Fibroblast of skin of left biceps (primary cell): ENCODE data around the gene B3GALT6.
A peak's percentile ranks its signal among the peaks of the same experiment; 100 is the strongest.

Experiments
- DNase-seq, 2 experiments: peaks; one replicate each; pipeline ENCODE4 v3.0.0-alpha.2; 2013; ENCODE audit warnings: low read depth in 2 of 2

B3GALT6 gene

DNA sequence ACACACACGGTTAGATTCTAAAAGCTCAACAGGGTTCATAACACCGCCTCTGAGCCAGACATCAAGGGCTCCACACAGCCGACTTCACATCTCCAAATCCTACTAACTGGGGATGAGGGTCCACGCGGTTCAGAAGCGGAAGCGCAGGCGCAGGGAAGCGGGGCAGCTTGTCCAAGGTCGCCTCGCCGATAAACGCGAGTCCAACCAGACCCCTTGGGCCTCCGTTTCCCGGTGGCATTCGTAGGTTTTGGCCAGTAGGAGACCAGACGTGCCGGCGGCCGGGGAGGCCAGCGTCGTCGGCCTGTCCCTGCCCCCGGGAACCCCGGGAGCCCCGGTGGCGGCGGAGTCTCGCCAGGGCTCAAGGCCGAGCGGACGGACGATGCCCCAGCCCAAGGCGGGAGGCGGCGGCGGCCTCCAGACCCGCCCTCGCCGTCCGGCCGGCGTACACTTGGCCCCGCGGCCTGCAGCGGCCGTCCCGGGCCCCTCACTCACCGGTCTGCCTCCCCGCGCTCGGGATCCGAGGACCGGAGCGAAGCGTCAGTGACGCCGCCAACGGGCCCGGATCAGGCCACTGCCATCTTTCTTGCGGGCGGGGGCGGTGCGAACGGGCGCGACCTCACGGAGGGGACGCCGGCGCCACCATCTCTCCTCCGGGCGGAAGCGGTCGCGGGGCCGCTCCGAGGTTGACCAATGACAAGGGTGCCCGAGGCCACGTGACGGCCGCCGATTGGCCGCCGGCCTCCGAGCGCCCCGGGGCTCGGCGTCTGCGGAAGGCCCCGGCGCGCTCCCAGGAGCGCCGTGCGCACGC is 433 bp upstream of the B3GALT6 start, which contains the start of gene SDF4:
SDF4 (minus strand) TSS at position 602 of the 808 bp plus-strand sequence. CDS start 3,229 bp downstream, outside the sequence.
- peak; percentile 93 for DNase-seq

DNA sequence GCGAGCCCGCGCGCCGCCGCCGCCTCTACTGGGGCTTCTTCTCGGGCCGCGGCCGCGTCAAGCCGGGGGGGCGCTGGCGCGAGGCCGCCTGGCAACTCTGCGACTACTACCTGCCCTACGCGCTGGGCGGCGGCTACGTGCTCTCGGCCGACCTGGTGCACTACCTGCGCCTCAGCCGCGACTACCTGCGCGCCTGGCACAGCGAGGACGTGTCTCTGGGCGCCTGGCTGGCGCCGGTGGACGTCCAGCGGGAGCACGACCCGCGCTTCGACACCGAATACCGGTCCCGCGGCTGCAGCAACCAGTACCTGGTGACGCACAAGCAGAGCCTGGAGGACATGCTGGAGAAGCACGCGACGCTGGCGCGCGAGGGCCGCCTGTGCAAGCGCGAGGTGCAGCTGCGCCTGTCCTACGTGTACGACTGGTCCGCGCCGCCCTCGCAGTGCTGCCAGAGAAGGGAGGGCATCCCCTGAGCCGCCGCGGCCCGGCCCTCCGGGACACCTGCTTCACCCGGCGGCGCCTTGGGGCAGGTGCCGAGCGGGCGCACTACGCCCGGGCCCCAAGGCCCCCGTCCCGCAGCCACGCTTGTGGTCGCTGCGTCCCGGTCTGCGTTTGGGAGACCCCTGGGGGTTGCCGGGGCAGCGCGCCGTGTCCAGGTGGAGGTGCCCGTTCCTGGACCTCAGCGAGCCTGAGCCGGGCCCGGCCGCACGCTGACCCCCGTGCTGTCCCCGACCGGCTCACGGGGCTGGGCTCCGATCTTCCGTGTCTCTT is 944 bp downstream of the B3GALT6 start:
- DNase-seq = no peak

DNA sequence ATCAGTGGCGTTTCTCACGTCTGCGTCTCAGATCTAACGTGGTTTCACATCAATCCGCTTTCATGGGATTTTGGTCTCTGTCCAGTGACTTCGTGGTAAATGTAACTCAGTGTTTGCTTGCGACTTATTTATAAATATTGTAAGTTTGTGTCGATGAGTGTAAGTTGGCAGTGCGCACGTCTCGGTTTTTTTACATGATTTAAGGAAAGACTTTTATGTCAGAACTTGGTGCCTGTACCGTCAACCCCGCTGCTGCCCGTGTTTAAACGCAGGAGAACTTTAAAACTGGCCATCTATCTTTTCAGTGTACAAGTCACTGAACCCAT is 1.5 kb downstream of the B3GALT6 start:
- no peak for DNase-seq

DNA sequence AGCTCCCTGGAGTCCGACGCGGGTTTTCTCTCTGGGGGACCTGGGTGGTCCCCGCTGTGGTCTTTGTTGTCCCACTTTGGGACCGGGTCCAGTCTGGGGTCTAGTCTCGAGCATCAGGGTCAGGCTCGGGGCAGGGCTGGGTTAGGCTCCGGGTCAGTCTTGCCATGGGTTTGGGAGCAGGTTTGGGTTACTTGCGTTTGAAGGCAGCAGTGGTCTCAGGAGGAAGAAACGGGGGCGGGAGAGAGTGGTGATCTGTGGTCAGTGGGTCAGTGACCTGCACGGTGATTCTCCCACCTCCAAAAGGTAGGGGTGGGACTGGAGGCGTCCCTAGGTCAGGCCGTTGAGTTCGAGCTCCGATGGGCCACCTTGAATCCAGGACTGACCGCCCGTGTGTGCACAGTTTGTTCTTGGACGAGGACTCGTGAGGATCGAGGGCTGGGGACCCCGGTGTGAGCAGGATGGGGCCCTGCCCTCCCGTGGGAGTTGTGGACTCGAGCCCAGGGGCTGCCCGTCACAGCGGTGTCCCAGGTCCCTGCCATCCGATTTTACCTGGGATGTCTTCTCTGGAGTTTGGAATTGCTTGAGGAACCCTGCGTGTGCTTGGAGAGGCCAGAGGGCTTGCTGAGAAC is 2.3 kb downstream of the B3GALT6 start:
- DNase-seq = no peak

DNA sequence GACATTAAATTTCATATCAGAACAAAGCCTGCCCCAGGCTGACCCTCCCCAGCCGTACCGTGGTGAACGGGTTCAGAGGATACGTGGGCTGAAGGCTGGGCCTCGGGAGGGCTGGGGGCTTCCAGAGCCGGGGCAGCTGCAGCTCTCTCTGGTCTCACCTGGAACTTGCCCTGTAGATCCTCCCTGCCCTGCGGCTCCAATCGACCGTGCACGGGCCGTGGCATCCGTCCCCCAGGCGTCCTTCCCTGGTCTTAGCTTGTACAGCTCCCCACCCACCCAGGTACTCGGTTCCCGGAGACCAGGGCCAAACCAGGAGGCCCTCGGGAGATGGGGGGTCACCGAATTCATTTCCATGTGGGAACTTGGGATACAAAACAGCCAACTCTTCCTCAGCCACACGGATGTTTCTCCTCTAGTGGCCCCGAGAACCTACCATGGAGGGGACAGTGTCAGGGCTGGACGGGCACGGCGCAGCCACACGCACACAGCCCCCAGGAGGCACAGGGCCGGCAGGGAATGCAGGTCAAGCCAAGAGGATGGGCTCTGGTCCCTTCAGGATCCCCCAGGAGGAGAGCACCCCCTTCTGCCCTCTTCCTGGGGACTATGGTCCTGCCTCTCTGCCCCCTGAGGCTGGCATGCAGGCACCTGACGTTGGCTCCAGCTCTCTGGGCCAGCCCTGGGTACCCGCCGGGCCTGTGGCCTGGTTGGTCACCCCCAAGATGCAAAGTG is 3.1 kb downstream of the B3GALT6 start:
- no peak for DNase-seq

DNA sequence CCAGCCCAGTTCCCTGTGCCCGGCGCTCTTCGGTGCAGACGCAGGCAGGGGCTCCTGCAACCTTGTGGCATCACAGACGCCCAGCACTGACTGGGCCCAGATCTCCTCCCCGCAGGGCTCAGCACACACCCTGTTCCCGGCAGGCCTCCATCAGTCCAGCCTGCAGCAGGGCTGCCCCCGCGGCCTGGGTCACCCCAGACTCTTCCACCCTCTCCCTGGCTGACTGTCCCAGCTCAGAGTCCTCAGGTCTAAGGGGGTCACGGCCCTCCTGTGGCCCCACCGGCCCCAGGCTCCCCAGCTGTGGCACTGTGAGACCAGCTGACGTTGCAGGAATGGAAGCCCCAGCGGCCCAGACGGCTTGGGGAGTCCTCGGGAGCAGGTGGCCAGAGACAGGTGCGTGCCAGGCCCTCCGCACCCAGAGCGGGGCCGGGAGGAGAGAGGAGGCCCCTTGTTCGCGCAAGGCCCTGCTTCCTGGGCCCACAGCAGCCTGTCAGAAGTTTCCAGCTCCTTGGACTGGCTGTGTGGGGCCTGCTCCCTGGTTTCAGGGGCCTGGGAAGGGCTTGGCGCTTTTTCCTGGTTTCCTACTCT is 4.2 kb downstream of the B3GALT6 start:
- no peak for DNase-seq

DNA sequence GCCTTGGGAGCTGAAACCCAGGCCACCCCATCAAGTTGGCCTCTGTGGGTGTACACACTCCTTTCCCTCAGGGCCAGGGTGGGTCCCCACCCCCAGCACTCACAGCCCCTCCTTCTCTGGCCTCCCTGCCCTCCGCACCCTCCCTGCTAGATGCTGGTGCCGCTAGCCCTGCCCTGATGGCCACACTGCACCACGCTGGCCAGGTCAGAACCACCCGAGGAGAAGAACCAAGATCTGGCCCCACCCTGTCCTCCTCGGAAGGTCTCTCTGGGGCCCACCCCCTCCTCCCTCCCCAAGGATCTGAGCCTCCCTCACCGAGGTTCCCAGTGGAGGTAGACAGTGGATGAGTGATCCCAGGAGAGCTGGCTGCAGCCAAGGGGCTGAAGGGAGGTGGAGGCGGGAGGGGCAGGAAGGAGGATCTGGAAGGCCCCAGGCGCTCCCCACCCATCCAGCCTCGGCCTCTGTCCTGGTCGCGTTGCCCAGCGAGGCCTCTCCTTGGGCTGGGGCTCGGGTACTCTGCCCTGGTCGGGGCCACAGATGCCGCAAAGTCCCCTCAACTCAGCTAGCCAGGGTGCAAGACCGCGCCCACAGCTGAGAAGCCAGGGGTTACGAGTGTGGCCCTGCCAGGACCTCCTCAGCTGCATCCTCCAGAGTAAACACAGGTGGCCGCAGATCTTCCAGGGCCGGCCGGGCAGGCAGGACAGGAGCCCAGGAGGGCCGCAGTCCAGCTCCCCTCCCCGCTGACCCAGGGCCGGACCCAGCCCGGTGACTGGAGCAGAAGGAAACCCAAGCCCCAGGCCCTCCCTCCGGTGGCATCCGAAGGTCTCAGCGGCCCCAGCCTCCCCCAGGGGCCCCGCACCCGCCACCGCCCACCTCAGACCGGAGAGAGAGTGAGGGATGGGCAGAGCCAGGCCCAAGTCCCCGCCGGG is 5.2 kb downstream of the B3GALT6 start:
- DNase-seq = no peak

DNA sequence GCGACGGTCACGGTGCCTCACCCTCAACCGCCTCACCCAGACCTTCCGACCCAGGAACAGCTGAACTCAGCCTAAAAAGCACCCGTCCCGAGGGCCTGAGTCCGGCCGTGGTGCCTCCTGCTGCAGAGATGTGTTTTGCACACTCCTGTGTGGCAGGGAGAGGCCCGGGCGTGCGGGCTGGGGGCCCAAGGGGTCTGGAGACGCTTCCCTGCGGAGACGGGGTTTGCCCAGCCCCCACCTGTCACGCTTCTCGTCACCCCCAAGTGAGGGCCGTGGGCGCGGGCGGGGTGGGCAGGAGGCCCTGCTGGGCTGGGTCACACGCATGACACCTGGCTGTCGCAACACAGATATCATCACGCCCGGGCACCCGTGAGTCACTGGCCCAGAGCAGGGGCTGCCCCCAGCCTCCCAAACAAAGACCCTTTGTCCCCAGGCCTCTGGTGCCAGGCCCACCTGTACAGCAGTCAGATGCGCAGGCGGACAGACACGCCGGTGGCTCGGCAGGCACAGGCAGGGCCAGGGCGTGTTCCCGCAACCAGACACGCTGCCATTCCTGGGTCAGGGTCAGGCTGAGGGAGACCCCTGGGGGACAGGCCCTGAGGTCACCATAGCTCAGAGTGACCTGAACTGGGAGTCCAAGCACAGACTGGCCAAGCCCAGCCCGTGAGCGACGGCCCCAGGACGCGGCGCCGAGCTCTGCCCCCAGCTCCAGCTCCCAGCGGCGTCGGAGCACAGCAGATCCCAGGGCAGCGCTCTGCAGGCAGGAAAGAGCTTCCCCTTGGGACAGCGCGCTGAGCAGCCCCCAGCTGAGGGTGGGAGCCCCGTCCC is 6.1 kb downstream of the B3GALT6 start:
- no peak for DNase-seq

DNA sequence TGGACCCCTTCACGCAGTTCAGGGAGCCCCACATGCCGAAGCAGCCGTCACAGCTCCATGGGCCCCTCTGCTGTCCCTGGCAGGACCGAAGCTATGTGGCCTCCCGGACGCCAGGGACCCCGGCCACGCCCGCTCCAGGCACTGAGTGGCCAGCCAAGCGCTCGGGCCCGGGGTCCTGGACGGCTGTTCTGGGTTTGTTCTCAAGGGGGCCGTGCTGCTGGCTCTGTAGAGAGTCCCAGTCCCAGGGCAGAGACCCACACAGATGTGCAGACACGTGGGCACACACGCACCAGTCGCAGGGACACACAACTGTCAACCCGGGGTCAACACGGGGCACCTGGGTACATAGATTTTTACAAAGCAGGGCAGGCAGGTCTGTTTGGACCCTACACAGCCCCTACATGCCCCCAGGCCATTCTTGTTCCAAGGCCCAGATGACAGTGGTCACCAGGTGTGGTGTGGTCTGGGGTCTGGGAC is 6.7 kb downstream of the B3GALT6 start:
- no peak for DNase-seq

DNA sequence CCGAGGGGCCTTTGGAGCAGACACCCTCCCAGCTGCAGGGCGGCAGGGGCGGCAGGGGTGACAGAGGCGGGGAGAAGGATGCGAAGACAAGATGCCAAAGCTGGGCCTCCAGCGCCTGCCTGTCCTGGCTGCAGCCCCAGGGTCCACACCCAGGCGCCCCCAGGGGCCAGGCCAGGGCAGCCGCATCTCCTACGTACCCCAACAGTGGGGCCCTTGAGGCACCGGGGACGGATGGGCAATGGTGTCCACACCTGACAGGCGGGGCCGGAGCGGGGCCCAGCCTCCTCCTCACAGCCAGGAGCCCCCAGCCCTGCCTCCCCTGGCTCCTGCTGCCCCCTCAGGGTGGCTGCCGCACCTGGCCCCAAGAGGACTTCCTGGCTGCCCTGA is 7.2 kb downstream of the B3GALT6 start:
- no peak for DNase-seq

DNA sequence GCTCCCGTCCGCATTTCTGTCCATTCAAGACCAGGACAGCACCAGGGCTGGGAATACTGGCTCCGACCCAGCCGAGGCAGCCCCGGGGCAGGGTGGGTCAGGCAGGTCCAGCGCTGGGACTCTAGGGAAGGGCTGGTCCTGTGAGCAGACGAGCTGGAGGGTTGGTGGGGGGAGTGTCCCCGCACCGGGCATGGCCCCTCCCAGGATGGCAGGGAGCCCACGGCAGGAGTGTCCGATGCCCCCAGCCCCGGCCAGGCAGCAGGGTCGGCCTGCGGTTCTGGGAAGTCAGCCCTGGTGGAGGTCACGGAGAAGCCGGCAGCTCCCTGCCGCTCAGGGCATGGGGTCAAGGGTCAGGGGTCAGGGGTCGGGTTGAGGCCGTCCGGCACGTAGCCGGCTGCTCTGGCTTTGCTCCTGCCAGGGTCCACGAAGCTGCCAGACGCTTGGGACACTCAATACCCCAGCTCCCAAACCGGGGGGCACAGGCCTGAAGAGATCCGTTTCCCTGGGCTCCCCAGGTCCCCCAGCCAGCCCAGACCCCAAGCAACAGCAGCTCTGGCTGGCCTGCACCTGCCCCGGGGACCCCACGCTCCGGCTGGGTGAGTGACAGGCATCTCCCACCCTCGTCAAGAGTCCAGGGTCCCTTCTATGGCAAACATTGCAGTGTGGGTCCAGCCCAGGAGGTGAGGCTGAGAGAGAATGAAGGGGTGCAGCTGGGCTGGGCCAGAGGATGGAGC is 7.7 kb downstream of the B3GALT6 start:
- no peak for DNase-seq

DNA sequence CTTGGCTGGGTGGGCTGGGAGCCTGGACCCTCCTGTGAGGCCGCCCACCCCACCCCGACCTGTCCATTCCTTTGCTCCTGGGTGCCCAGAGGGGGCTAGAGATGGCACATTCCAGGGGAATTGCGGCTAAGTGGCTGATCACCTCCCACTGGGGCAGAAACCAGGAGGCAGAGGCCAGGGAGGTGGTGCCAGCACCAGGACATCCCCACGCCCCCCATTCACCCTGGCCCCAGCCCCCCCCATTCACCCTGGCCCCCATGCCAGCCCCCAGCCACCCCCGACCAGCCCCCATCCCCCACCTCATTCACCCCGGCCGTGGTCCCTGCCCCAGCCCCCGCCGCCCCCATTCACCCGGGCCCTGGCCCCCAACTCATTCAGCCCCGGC is 8.3 kb downstream of the B3GALT6 start:
- DNase-seq = no peak

DNA sequence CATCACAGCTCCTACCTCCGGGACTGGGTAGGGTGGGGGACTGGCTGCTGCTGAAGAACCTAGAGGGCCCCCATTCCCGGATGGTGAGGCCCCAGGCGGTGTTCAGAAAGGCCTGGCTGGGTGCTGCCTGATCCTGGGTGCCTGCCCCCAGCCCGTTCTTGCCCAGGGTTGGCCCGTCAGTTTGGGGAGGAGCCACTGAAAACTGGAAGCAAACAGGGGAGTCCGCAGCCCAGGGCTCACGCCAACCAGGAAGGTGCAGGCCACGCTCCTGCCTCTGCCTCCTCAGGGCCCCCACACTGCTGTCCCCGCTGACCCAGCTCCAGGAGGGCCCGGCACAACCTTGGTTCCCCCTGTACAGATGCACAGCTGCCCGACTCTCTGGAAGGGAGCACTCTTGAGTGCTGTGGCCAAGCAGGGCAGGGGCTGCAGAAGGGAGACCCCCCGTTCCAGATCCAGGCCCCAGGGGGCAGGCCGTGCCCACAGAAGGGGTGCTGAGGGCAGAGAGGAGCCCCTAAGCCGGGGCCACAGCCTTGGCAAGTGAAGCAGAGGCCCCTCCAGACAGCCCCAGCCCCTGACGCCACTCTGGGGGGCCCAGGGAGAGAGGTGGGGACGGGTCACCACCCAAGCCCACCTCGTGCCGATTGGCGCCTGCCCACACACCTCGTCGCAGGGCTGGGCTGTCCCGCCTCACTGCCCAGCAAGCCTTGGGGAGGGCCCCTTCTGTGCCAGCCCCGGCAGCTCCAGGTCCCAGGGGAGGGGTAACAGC is 9.0 kb downstream of the B3GALT6 start:
- DNase-seq = no peak

DNA sequence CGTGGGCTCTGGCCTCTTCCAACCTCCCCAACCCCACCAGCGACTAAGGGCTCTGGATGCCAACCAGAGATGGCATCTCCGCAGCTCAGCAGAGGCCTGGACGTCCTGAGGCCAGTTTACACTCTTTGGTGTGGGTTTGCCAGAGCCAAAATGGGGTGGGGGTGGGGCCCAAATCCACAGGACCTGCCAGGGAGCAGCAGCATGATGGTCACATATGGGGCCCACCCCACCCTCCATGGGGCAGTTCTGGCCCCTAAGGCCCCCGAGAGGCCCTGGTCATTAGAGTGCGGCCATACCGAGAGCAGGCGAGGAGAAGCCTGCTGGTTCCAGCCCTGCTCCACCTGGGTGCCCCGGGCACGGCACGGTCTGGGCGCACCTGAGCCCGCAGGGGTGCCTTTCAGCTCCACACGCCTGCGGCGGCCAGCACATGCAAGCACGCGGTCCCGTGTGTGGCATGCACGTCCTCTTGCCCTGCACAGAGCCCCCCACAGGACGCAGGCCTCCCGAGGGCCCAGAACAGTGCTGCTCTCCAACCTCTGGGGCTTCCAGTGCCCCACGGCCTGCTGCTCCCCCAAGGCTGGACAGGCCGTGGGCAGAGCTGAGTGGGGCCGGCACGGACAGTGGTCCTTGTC is 9.7 kb downstream of the B3GALT6 start:
- no peak for DNase-seq

DNA sequence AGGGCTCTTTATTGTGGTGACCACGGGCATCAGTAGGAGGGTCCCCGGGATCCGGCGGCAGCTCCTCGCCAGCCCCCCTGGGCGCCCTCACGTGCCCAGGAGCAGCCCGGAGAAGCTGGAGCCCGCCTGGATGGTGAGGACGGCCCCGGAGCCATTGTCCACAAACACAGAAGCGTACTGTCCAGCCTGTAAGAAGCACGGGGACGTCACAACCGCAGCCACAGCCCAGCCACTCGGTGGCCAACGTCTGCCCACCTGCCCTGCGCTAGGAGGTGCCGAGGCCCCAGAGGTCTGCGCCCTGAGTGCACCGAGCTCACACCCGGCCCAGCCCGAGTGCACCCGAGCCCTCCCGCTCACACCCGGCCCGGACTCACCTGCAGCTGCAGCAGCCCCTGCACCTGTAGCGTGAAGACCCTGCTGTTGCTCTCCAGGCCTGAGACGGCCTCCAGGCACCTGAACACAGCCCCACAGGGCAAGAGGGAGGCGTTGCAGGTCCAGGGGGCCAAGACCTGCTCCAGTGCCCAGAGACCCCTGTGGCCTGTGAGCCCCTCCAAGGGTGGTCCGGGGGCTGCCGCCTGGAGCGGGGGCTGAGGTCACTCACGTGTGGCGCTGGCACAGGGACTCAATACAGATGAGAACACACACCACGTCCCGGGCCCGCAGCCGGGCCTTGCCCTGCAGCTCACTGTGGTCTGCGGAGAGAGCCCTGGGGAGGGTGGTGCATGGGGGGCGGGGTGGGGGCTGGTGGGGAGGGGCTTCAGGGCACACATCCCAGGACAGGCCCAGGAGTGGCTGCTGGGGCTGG is 10.6 kb downstream of the B3GALT6 start:
- DNase-seq = no peak

DNA sequence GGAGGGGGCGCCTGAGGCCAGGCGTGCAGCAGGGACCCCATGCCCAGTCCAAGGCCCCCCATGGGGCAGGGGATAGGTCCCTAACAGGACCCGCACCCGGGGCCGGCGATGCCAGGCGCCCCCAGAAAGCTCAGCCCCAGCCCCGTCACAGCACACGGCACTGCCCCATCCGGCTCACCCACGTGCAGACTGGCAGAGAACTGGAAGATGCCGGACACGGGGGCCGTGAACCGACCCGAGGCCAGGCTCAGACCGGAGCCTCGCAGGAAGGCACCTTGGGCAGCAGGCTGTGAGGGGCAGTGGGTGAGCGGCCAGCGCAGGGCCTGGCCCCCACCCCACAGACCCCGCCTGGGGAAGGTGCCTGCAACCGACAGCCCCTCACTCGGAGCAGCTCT is 11.2 kb downstream of the B3GALT6 start:
- no peak for DNase-seq

DNA sequence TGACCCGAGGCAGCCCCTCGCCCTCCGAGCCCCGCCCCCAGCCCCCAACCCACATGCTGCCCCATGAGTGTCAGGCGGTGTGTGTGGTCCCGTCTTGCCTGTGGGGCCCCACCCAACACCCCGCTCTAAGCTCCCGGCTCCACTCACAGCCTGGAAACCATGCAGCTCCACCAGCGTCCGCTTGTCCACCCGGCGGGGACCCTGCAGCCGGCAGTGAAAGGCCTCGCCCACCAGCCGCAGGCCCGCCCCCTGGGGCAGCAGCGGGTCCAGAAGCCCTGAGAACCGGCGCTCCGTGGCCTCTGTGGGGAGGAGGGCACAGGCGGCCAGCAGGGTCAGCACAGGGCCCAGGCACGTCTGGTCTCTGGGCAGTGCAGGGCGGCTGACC is 11.8 kb downstream of the B3GALT6 start:
- DNase-seq = no peak
